HCT116 (cell line): ENCODE measurements around the gene ASCL2. TPM values are rescaled to one million over a fixed set of nuclear protein-coding genes. Genes with fewer than 3 reads are reported as not detected.

ENCODE experiments used
- ATAC-seq: fragments of 200-7000 bp; cut with Tn5 transposase; 2 replicates; pipeline ENCODE4 v1.9.1; 2020; ENCODE audit warnings: mild to moderate bottlenecking, moderate library complexity
- BruUV-seq: library from RNA; stranded (reverse); fragments of 400-500 nt; replicated peaks from 2 replicates; lab custom pipeline; 2021; lab: Mats Ljungman, UMichigan
- CTCF ChIA-PET: fragments of 300-600 bp; sonication (Branson Sonifier 250); formaldehyde crosslinking; loops from one replicate; lab custom pipeline; 2021; ENCODE audit warnings: antibody characterized with exemption; lab: Charles Lee
- POLR2A ChIA-PET: fragments of 300-600, 350-600 bp; sonication (Branson Sonifier 250); formaldehyde crosslinking; loops from one replicate; lab custom pipeline; 2021; ENCODE audit warnings: antibody characterized with exemption; lab: Charles Lee
- RAD21 ChIA-PET, 2 experiments: fragments of 300-600 bp; sonication (Branson Sonifier 250); formaldehyde crosslinking; loops; one replicate each; lab custom pipeline; 2023; ENCODE audit warnings: low total read pairs in 2 of 2; ENCODE audit not compliant: uncharacterized antibody in 2 of 2, unreplicated experiment in 2 of 2, low non-redundant PET in 1 of 2; lab: Charles Lee
- DNase-seq: peaks from one replicate; pipeline ENCODE4 v3.0.0-alpha.2; 2010; ENCODE audit warnings: low read depth, low spot score
- H2AFZ ChIP-seq: fragments of 200-600 bp; shearing (Covaris generic), sonication (generic); 2 replicates; pipeline ENCODE4 v1.6.1; 2017; ENCODE audit warnings: low read depth, mixed run types, mixed read lengths, antibody characterized with exemption, low read length; ENCODE audit not compliant: poor library complexity, severe bottlenecking
- H3K27ac ChIP-seq: 2 replicates; pipeline ENCODE4 v1.5.1; 2012; ENCODE audit warnings: low read depth, low read length
- H3K27me3 ChIP-seq: fragments of 200-600 bp; sonication (generic); 2 replicates; pipeline ENCODE4 v1.6.1; 2016; ENCODE audit warnings: mixed run types, low read length, mixed read lengths; ENCODE audit not compliant: insufficient read depth
- H3K36me3 ChIP-seq, 2 experiments: fragments of 200-500 bp in 1 of 2; fragments of 200-600 bp in 1 of 2; sonication (Bioruptor generic) in 1 of 2; sonication (generic) in 1 of 2; 2 replicates each; pipeline versions ENCODE4 v1.5.1 to v1.6.1; 2014 to 2016; ENCODE audit warnings: low read length in 2 of 2, inconsistent platforms in 1 of 2, mixed read lengths in 1 of 2, mixed run types in 1 of 2; ENCODE audit not compliant: insufficient read depth in 2 of 2, control insufficient read depth in 1 of 2
- H3K4me1 ChIP-seq, 2 experiments: fragments of 200-600 bp in 1 of 2; sonication (generic) in 1 of 2; 2 replicates each; pipeline versions ENCODE4 v1.5.1 to v1.6.1; 2012 to 2017; ENCODE audit warnings: low read length in 2 of 2, inconsistent platforms in 1 of 2, mild to moderate bottlenecking in 1 of 2, mixed read lengths in 1 of 2, mixed run types in 1 of 2, moderate library complexity in 1 of 2; ENCODE audit not compliant: insufficient read depth in 2 of 2, control insufficient read depth in 1 of 2
- H3K4me2 ChIP-seq: fragments of 200-600 bp; sonication (generic); 2 replicates; pipeline ENCODE4 v1.6.1; 2017; ENCODE audit warnings: mixed run types, low read length, mixed read lengths
- H3K4me3 ChIP-seq, 2 experiments: fragments of 200-600 bp in 1 of 2; sonication (generic) in 1 of 2; replicated peaks in 1 of 2; 2 replicates each; pipeline ENCODE4 v1.5.1; 2011 to 2016; ENCODE audit warnings: low read length in 2 of 2, control low read depth in 1 of 2, low read depth in 1 of 2, mild to moderate bottlenecking in 1 of 2, mixed read lengths in 1 of 2, mixed run types in 1 of 2
- H3K79me2 ChIP-seq: fragments of 200-600 bp; sonication (generic); 2 replicates; pipeline ENCODE4 v1.6.1; 2017; ENCODE audit warnings: mild to moderate bottlenecking, mixed run types, low read length, moderate library complexity, mixed read lengths; ENCODE audit not compliant: insufficient read depth
- H3K9ac ChIP-seq: fragments of 200-600 bp; sonication (generic); 2 replicates; pipeline ENCODE4 v1.6.1; 2016; ENCODE audit warnings: low read length, mixed read lengths
- H3K9me2 ChIP-seq: fragments of 200-600 bp; sonication (generic), shearing (Covaris generic); 2 replicates; pipeline ENCODE4 v1.6.1; 2017; ENCODE audit warnings: mixed run types, mild to moderate bottlenecking, moderate library complexity; ENCODE audit not compliant: insufficient read depth
- H3K9me3 ChIP-seq, 2 experiments: fragments of 200-500 bp in 1 of 2; fragments of 200-600 bp in 1 of 2; sonication (Bioruptor generic) in 1 of 2; sonication (generic) in 1 of 2; 2 replicates each; pipeline ENCODE4 v1.6.1; 2014 to 2017; ENCODE audit warnings: low read length in 2 of 2, mixed read lengths in 2 of 2, inconsistent platforms in 1 of 2, low read depth in 1 of 2, mild to moderate bottlenecking in 1 of 2, mixed run types in 1 of 2, moderate library complexity in 1 of 2; ENCODE audit not compliant: control insufficient read depth in 1 of 2, insufficient read depth in 1 of 2
- H4K20me1 ChIP-seq: fragments of 200-600 bp; sonication (generic), shearing (Covaris generic); 2 replicates; pipeline ENCODE4 v1.6.1; 2017; ENCODE audit warnings: mixed run types, mild to moderate bottlenecking, moderate library complexity; ENCODE audit not compliant: insufficient read depth
- CEBPB ChIP-seq: IDR thresholded peaks from 2 replicates; pipeline ENCODE4 v1.6.1; 2012; ENCODE audit warnings: low read depth
- POLR2AphosphoS5 ChIP-seq: IDR thresholded peaks from 2 replicates; pipeline ENCODE4 v1.6.1; 2011; ENCODE audit warnings: mild to moderate bottlenecking, low read depth, low read length, moderate library complexity
- SIN3A ChIP-seq: IDR thresholded peaks from 2 replicates; pipeline ENCODE4 v1.6.1; 2012; ENCODE audit warnings: low read depth
- SP1 ChIP-seq: IDR thresholded peaks from 2 replicates; pipeline ENCODE4 v1.6.1; 2012; ENCODE audit warnings: low read depth
- TCF7L2 ChIP-seq: IDR thresholded peaks from 2 replicates; pipeline ENCODE4 v1.7.0; 2011; ENCODE audit warnings: borderline replicate concordance, inconsistent platforms; ENCODE audit not compliant: insufficient read depth, insufficient read length; ENCODE audit errors: extremely low read depth
- YY1 ChIP-seq: IDR thresholded peaks from 2 replicates; pipeline ENCODE4 v1.6.1; 2011; ENCODE audit warnings: low read length, low read depth, moderate library complexity, mild to moderate bottlenecking; ENCODE audit not compliant: insufficient replicate concordance; ENCODE audit errors: extremely low read depth
- ZFX ChIP-seq: fragments of 450-650 bp; IDR thresholded peaks from 2 replicates; pipeline ENCODE4 v1.6.1; 2017
- ZNF274 ChIP-seq: fragments of 200-500 bp; sonication (Bioruptor generic); IDR thresholded peaks from 2 replicates; pipeline ENCODE4 v1.6.1; 2014; ENCODE audit warnings: mild to moderate bottlenecking, low read depth, low read length, inconsistent platforms
- intact Hi-C: fragments of 100-400 bp; cut with micrococcal nuclease; formaldehyde crosslinking; loops from 2 replicates; pipeline ENCODE4 v1.10.0; 2022
- total RNA-seq: library from RNA; stranded (reverse); gene quantifications from one replicate; pipeline ENCODE4 v1.2.1, GENCODE V29; 2021; ENCODE audit not compliant: unreplicated experiment
- TF ChIP-seq, protein P1 (sequence below), 3 experiments: fragments of 200-600 bp in 1 of 3; sonication (generic) in 1 of 3; IDR thresholded peaks in 2 of 3; conservative IDR thresholded peaks in 1 of 3; 2 replicates each; pipeline ENCODE4 v1.5.1; 2012 to 2017; ENCODE audit warnings: low read depth in 2 of 3, low read length in 2 of 3, antibody characterized with exemption in 1 of 3, borderline replicate concordance in 1 of 3, control low read depth in 1 of 3, mild to moderate bottlenecking in 1 of 3, mixed read lengths in 1 of 3, mixed run types in 1 of 3, moderate library complexity in 1 of 3; ENCODE audit not compliant: insufficient read depth in 1 of 3
- TF ChIP-seq, protein P2 (sequence below): IDR thresholded peaks from 2 replicates; pipeline ENCODE4 v1.6.1; 2011; ENCODE audit warnings: mild to moderate bottlenecking, low read length, moderate library complexity; ENCODE audit not compliant: insufficient replicate concordance; ENCODE audit errors: extremely low read depth
- TF ChIP-seq, protein P3 (sequence below): IDR thresholded peaks from 2 replicates; pipeline ENCODE4 v1.6.1; 2012; ENCODE audit warnings: low read depth

ASCL2 gene
- total RNA-seq, 1 experiment from 2014 or later: not detected

- Histone ChIP-seq H3K4me2 (no peak overlapping the region), H3K4me1 (no peaks in the 10 kb centered on the region), H3K9ac (no peak overlapping the region), H3K27ac (no peak overlapping the region), H3K36me3 (no peaks in the 10 kb centered on the region), H3K9me2 (no peaks in the 10 kb centered on the region), H3K4me3 (no peak overlapping the region), H3K27me3 (no peaks in the 10 kb centered on the region; the same call in 1 of the 2 replicates), H2AFZ (no peak overlapping the region), H3K9me3 (no peaks in the 10 kb centered on the region), H3K79me2 (no peaks in the 10 kb centered on the region), H4K20me1 (no peaks in the 10 kb centered on the region)
- DNase-seq (no peak), ATAC-seq (no peak)
- RAD21 ChIA-PET: interaction anchor here in 1 of 2 experiments (0.6 kb wide), 1 partner anchor 124 kb away, joined by 3 read pairs; no protein-coding TSS in a partner anchor
- intact Hi-C loops: no loop called here
- POLR2A ChIA-PET: no interaction called here
- TF ChIP-seq ZFX (no peak), CEBPB (no peak), POLR2AphosphoS5 (no peak), TCF7L2 (no peak), YY1 (no peak), SP1 (no peak), SIN3A (no peak), ZNF274 (no peak)
- TF ChIP-seq, protein P1, sequence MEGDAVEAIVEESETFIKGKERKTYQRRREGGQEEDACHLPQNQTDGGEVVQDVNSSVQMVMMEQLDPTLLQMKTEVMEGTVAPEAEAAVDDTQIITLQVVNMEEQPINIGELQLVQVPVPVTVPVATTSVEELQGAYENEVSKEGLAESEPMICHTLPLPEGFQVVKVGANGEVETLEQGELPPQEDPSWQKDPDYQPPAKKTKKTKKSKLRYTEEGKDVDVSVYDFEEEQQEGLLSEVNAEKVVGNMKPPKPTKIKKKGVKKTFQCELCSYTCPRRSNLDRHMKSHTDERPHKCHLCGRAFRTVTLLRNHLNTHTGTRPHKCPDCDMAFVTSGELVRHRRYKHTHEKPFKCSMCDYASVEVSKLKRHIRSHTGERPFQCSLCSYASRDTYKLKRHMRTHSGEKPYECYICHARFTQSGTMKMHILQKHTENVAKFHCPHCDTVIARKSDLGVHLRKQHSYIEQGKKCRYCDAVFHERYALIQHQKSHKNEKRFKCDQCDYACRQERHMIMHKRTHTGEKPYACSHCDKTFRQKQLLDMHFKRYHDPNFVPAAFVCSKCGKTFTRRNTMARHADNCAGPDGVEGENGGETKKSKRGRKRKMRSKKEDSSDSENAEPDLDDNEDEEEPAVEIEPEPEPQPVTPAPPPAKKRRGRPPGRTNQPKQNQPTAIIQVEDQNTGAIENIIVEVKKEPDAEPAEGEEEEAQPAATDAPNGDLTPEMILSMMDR (IDR thresholded peaks at IDR 0.05 in 2 of 3, conservative IDR thresholded peaks at IDR 0.05 in 1 of 3; ENCODE audit: borderline replicate concordance in 1 of 3, insufficient read depth in 1 of 3, low read depth in 2 of 3, low read length in 2 of 3): no peak
- TF ChIP-seq, protein P2, sequence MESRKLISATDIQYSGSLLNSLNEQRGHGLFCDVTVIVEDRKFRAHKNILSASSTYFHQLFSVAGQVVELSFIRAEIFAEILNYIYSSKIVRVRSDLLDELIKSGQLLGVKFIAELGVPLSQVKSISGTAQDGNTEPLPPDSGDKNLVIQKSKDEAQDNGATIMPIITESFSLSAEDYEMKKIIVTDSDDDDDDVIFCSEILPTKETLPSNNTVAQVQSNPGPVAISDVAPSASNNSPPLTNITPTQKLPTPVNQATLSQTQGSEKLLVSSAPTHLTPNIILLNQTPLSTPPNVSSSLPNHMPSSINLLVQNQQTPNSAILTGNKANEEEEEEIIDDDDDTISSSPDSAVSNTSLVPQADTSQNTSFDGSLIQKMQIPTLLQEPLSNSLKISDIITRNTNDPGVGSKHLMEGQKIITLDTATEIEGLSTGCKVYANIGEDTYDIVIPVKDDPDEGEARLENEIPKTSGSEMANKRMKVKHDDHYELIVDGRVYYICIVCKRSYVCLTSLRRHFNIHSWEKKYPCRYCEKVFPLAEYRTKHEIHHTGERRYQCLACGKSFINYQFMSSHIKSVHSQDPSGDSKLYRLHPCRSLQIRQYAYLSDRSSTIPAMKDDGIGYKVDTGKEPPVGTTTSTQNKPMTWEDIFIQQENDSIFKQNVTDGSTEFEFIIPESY: no peak
- TF ChIP-seq, protein P3, sequence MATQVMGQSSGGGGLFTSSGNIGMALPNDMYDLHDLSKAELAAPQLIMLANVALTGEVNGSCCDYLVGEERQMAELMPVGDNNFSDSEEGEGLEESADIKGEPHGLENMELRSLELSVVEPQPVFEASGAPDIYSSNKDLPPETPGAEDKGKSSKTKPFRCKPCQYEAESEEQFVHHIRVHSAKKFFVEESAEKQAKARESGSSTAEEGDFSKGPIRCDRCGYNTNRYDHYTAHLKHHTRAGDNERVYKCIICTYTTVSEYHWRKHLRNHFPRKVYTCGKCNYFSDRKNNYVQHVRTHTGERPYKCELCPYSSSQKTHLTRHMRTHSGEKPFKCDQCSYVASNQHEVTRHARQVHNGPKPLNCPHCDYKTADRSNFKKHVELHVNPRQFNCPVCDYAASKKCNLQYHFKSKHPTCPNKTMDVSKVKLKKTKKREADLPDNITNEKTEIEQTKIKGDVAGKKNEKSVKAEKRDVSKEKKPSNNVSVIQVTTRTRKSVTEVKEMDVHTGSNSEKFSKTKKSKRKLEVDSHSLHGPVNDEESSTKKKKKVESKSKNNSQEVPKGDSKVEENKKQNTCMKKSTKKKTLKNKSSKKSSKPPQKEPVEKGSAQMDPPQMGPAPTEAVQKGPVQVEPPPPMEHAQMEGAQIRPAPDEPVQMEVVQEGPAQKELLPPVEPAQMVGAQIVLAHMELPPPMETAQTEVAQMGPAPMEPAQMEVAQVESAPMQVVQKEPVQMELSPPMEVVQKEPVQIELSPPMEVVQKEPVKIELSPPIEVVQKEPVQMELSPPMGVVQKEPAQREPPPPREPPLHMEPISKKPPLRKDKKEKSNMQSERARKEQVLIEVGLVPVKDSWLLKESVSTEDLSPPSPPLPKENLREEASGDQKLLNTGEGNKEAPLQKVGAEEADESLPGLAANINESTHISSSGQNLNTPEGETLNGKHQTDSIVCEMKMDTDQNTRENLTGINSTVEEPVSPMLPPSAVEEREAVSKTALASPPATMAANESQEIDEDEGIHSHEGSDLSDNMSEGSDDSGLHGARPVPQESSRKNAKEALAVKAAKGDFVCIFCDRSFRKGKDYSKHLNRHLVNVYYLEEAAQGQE: no peak
- CTCF ChIA-PET: no interaction called here
- no TSS peak for BruUV-seq
These were observed 23.2 kb upstream of the ASCL2 start for GRCh38 chr11:2293531-2293971.
